ENCODE data around the gene TMEM79. TPM values are rescaled to one million over a fixed set of nuclear protein-coding genes. Genes with fewer than 3 reads are reported as not detected.

Gene TMEM79
- total RNA-seq, 1 donor from 2014 or later: 1.3 TPM

GRCh38 chr1:156259805-156260204, 24.3 kb upstream of the TMEM79 start:
- ATAC-seq (ENCODE audit: poor library complexity) (no peak), DNase-seq (no peak)
- intact Hi-C loops (cut with DNase I): no loop called here

GRCh38 chr1:156260896-156261295, 23.2 kb upstream of the TMEM79 start:
- no peak for DNase-seq
- intact Hi-C loops (cut with DNase I): no loop called here
- no peak for ATAC-seq (ENCODE audit: poor library complexity)

- DNase-seq: no peak
- ATAC-seq (ENCODE audit: poor library complexity): peak; percentile 34
- intact Hi-C loops (cut with DNase I): no loop called here
Observed at GRCh38 chr1:156262461-156263287, 21.5 kb upstream of the TMEM79 start.

- ATAC-seq (ENCODE audit: poor library complexity) (no peak), DNase-seq (peak; percentile 14)
- intact Hi-C loops (cut with DNase I): no loop called here
Observed at GRCh38 chr1:156263288-156263655, 20.9 kb upstream of the TMEM79 start.

GRCh38 chr1:156266051-156266450, 18.1 kb upstream of the TMEM79 start:
- no peak for DNase-seq
- ATAC-seq (ENCODE audit: poor library complexity): no peak
- intact Hi-C loops (cut with DNase I): no loop called here

GRCh38 chr1:156268336-156268735, 15.8 kb upstream of the TMEM79 start:
- no peak for DNase-seq
- ATAC-seq (ENCODE audit: poor library complexity): no peak
- intact Hi-C loops (cut with DNase I): no loop called here

GRCh38 chr1:156270314-156270713, 13.8 kb upstream of the TMEM79 start:
- intact Hi-C loops (cut with DNase I): no loop called here
- no peak for ATAC-seq (ENCODE audit: poor library complexity)

GRCh38 chr1:156276532-156276931, 7.6 kb upstream of the TMEM79 start:
- DNase-seq (no peak), ATAC-seq (ENCODE audit: poor library complexity) (no peak)
- intact Hi-C loops (cut with DNase I): no loop called here

More at GRCh38 chr1:156270314-156270713, 13.8 kb upstream of the TMEM79 start:
- no peak for DNase-seq

GRCh38 chr1:156276966-156277381, 7.2 kb upstream of the TMEM79 start:
- intact Hi-C loops (cut with DNase I): no loop called here
- no peak for ATAC-seq (ENCODE audit: poor library complexity)

GRCh38 chr1:156279837-156280236, 4.3 kb upstream of the TMEM79 start:
- intact Hi-C loops (cut with DNase I): no loop called here
- ATAC-seq (ENCODE audit: poor library complexity): no peak
- no peak for DNase-seq

More at GRCh38 chr1:156276966-156277381, 7.2 kb upstream of the TMEM79 start:
- peak; percentile 23 for DNase-seq

- ATAC-seq (ENCODE audit: poor library complexity): peak; percentile 76
- DNase-seq: peak; percentile 78
- intact Hi-C loops (cut with DNase I): no loop called here
Observed at GRCh38 chr1:156281281-156281680, 2.8 kb upstream of the TMEM79 start.

GRCh38 chr1:156281693-156282478, 2.2 kb upstream of the TMEM79 start:
- ATAC-seq (ENCODE audit: poor library complexity) (peak; percentile 6), DNase-seq (no peak)
- intact Hi-C loops (cut with DNase I): no loop called here

- ATAC-seq (ENCODE audit: poor library complexity) (peak; percentile 96), DNase-seq (peak; percentile 97)
- intact Hi-C loops (cut with DNase I): no loop called here
Observed at GRCh38 chr1:156282479-156283222, 1.5 kb upstream of the TMEM79 start, which contains the start of gene SMG5. Gene SMG5, minus strand, starts transcription at chr1:156282825. Its CDS starts 145 bp downstream, at chr1:156282680.

GRCh38 chr1:156283521-156283920, 604 bp upstream of the TMEM79 start:
- intact Hi-C loops (cut with DNase I): no loop called here
- no peak for ATAC-seq (ENCODE audit: poor library complexity)

GRCh38 chr1:156284757-156285156, 632 bp downstream of the TMEM79 start:
- DNase-seq (peak; percentile 1), ATAC-seq (ENCODE audit: poor library complexity) (no peak)
- intact Hi-C loops (cut with DNase I): no loop called here

More at GRCh38 chr1:156283521-156283920, 604 bp upstream of the TMEM79 start:
- DNase-seq: no peak

GRCh38 chr1:156285437-156285836, 1.3 kb downstream of the TMEM79 start:
- no peak for DNase-seq
- ATAC-seq (ENCODE audit: poor library complexity): no peak
- intact Hi-C loops (cut with DNase I): no loop called here

- intact Hi-C loops (cut with DNase I): no loop called here
- ATAC-seq (ENCODE audit: poor library complexity) (no peak), DNase-seq (no peak)
Observed at GRCh38 chr1:156286061-156286460, 1.9 kb downstream of the TMEM79 start.

GRCh38 chr1:156289857-156290256, 5.7 kb downstream of the TMEM79 start:
- ATAC-seq (ENCODE audit: poor library complexity): no peak
- intact Hi-C loops (cut with DNase I): no loop called here
- no peak for DNase-seq

Data from Right ventricle myocardium superior (tissue), 1 donor.